Osteocyte (in vitro differentiated cells): Measurements from ENCODE around the gene TMEM59L. TPM values are rescaled to one million over a fixed set of nuclear protein-coding genes. Genes with fewer than 3 reads are reported as not detected.

Experiments used
- DNase-seq: peaks from one replicate; pipeline ENCODE4 v3.0.0; 2021; ENCODE audit warnings: mixed read lengths; ENCODE audit not compliant: unreplicated experiment; ENCODE audit errors: extremely low spot score
- H3K27ac Mint-ChIP-seq: one replicate; pipeline ENCODE4 v1.8.0; 2021; ENCODE audit warnings: mild to moderate bottlenecking, mixed read lengths; ENCODE audit not compliant: unreplicated experiment
- H3K27me3 Mint-ChIP-seq: one replicate; pipeline ENCODE4 v1.8.0; 2021; ENCODE audit warnings: mixed read lengths; ENCODE audit not compliant: unreplicated experiment
- H3K36me3 Mint-ChIP-seq: one replicate; pipeline ENCODE4 v1.8.0; 2021; ENCODE audit warnings: mixed read lengths; ENCODE audit not compliant: unreplicated experiment
- H3K4me1 Mint-ChIP-seq: one replicate; pipeline ENCODE4 v1.8.0; 2021; ENCODE audit warnings: mixed read lengths; ENCODE audit not compliant: unreplicated experiment
- H3K4me3 Mint-ChIP-seq: one replicate; pipeline ENCODE4 v1.8.0; 2021; ENCODE audit warnings: mild to moderate bottlenecking, moderate library complexity, mixed read lengths; ENCODE audit not compliant: unreplicated experiment
- H3K9me3 Mint-ChIP-seq: one replicate; pipeline ENCODE4 v1.8.0; 2021; ENCODE audit warnings: mixed read lengths; ENCODE audit not compliant: unreplicated experiment
- total RNA-seq: library from RNA; stranded (reverse); gene quantifications from 2 replicates; pipeline ENCODE4 v1.2.1, GENCODE V29; 2021
- TF ChIP-seq, protein P1 (sequence below): fragments of 200-600 bp; sonication (generic); IDR thresholded peaks from 2 replicates; pipeline ENCODE4 v1.5.0; 2021; ENCODE audit warnings: antibody characterized with exemption, mild to moderate bottlenecking, moderate library complexity

Gene TMEM59L
- total RNA-seq, 1 donor from 2014 or later: 5.9 TPM

DNA sequence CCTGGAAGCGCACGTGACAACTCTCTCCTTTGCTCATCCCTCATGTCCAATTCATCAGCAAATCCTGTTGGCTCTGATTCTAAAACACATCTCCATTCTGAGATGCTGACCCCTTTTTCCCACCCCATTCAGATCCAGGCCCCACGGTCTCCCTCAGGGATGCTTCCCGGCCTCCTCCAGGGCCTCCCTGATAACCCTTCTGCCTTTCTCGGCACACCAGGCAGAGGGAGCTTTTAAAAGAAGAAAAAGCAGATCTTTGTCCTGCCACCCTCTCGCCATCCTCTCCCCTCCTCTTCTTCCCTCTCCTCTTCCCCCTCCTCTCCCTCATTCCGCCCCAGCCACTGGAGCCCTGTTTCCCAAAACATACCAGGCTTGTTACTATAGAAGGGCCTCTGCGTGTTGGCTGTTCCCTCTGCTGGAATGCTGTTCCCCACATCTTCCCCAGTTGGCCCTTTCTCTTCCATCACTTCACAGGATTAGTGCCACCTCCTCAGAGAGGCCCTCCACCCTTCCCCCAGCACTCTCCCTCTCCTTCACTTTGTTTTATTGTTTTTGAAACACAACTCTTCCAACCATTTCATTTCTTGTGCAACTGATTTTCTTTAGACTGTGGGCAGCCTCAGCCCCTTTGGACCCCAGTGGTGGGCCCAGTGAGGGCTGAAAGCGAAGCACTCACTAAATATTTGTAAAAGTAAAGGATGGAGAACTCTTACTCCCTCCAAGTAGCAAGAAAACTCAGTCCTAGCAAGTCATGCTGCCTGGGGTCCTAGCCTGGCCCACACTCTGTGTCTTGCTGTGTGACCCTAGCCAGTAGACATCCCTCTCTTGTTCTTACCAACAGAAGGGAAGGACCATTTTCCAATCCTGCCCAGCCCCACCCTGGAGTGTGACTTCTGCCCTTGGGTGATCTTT, 3.6 kb upstream of the TMEM59L start:
- TF ChIP-seq, protein P1, sequence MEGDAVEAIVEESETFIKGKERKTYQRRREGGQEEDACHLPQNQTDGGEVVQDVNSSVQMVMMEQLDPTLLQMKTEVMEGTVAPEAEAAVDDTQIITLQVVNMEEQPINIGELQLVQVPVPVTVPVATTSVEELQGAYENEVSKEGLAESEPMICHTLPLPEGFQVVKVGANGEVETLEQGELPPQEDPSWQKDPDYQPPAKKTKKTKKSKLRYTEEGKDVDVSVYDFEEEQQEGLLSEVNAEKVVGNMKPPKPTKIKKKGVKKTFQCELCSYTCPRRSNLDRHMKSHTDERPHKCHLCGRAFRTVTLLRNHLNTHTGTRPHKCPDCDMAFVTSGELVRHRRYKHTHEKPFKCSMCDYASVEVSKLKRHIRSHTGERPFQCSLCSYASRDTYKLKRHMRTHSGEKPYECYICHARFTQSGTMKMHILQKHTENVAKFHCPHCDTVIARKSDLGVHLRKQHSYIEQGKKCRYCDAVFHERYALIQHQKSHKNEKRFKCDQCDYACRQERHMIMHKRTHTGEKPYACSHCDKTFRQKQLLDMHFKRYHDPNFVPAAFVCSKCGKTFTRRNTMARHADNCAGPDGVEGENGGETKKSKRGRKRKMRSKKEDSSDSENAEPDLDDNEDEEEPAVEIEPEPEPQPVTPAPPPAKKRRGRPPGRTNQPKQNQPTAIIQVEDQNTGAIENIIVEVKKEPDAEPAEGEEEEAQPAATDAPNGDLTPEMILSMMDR: no peak
- H3K9me3 Mint-ChIP-seq: no peaks in the 10 kb centered on the region
- no peak overlapping the region for H3K27ac Mint-ChIP-seq
- H3K4me3 Mint-ChIP-seq: no peak overlapping the region
- no peak for DNase-seq
- peaks cover 4% of the 10 kb centered on the region for H3K36me3 Mint-ChIP-seq
- H3K4me1 Mint-ChIP-seq: peaks cover 32% of the 10 kb centered on the region
- H3K27me3 Mint-ChIP-seq: peaks cover 44% of the 10 kb centered on the region

DNA sequence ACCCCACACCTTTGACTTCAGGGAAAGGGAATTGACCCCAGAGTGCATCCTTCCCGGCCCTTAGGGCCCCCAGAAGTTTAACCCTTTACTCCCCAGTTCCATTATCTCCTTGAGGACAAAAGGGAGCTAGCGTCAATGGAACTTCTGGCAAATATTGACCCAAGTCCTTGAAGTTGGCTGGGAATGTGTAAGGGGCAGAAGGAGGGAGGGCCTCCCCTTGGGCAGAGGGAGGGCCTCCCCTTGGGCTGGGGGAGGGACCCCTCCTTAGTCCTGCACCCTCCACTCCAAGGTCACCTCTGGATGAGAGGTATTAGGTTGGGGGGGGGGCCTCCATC, 3.0 kb upstream of the TMEM59L start:
- no peaks in the 10 kb centered on the region for H3K9me3 Mint-ChIP-seq
- H3K27ac Mint-ChIP-seq: no peak overlapping the region

DNA sequence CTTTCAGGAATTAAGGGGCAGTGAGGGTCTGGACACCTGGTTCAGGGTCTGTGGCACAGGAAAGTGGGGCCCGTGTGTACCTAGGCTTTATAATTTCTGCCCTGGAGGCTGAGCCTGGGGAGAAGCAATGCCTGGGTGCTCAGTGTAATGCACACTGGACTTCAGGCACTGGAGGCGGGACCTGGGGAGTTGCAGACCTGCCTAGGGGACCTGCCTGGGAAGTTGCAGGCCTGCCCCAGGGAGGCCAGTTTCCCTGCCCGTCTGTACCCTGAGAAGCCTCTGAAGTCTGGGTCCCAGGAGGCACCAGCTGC, 2.5 kb upstream of the TMEM59L start:
- no peak for DNase-seq
- H3K4me1 Mint-ChIP-seq: peaks cover 25% of the 10 kb centered on the region
- TF ChIP-seq, protein P1: no peak
- no peaks in the 10 kb centered on the region for H3K9me3 Mint-ChIP-seq
- H3K36me3 Mint-ChIP-seq: peaks cover 4% of the 10 kb centered on the region
- H3K27ac Mint-ChIP-seq: no peak overlapping the region
- H3K27me3 Mint-ChIP-seq: peaks cover 53% of the 10 kb centered on the region
- no peak overlapping the region for H3K4me3 Mint-ChIP-seq

More for the DNA sequence above, 3.0 kb upstream of the TMEM59L start:
- no peak for DNase-seq
- H3K27me3 Mint-ChIP-seq: peaks cover 50% of the 10 kb centered on the region
- peaks cover 30% of the 10 kb centered on the region for H3K4me1 Mint-ChIP-seq
- no peak overlapping the region for H3K4me3 Mint-ChIP-seq
- TF ChIP-seq, protein P1: no peak
- H3K36me3 Mint-ChIP-seq: peaks cover 4% of the 10 kb centered on the region

DNA sequence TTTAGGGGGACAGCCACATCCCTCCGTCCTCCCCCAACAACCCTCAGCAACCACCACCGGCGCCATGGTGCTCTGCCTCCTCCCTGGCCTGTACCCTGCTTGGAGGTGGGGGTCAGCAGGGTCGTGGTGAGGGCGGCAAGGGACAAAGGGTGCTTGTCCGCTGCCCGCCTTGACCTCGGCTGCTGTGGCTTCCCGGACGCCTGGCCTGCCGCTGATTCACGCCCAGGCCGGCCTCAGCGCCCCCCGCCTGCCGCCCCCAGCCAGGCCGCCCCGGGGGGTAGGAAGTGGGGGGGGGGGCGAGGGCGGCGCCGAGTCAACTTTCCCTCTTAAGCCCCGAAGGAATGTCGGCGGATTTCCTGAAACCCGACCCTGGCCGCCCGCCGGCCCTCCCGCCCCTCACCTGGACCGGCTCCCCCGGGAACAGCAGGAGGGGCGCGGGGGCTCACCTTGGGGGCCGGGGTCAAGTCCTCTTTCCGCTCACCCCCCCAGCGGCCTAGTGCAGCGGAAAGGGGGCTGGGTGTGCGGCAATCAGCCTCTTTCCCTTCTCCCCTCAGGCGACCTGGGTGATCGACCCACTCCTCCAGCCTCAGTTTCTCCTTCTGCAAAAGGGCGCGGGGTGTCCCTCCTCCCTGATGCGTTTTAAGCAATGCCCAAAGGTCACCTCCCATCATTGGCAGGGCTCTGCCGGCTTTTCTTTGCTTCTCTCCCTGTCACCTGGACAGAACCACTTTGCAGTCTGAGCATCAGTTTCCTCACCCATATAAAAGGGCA, 1.9 kb upstream of the TMEM59L start:
- Mint-ChIP-seq H3K4me3 (peak overlapping the region; percentile 10), H3K4me1 (peaks cover 23% of the 10 kb centered on the region), H3K27ac (no peak overlapping the region), H3K36me3 (peaks cover 4% of the 10 kb centered on the region), H3K27me3 (peaks cover 50% of the 10 kb centered on the region), H3K9me3 (no peaks in the 10 kb centered on the region)
- TF ChIP-seq, protein P1: no peak
- no peak for DNase-seq
